NCI-H1436 treated with DMSO at 0.1 percent for 48 hours (cell line): ENCODE measurements around the gene MMGT1.

Source experiments
- DNase-seq: peaks from one replicate; lab custom pipeline; 2025; lab: John Stamatoyannopoulos, UW

The MMGT1 gene

DNA sequence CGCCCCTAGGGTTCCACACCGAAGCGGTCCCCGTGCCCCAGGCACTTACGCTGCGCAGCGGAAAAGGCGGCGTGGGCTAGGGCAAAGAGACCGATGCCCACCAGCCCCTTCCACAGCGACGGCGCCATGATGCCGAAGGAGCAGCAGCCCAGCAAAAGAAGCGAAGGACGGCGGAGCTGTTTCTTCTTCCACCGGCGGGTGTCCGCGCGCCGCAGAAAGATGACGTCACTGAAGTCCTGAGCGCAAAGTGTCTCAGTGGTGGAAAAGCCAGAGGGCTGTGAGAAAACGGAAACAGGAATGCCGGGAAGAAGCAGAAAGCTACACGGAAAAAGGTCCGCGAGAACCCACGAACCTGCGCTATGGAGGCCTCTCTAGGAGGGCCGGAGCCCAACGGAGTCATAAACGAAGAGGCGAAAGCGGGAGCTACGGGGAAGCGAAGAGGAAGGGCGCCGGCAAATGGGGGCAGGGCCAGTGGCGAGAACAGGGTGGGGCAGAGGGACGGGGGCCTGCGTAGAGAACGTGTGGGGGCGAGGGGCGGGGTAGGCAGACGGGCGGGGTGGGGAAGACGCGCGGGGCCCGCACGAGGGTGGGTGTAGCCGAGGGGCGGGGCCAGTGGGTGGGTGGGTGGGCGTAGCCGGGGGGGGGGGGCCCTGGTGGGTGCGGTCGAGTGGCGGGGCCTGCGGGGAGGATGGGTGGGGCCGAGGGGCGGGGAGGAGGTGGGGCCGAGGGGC lies at the start of gene MMGT1:
Gene MMGT1, minus strand, starts transcription at position 441 of the 731 bp plus-strand sequence. Its CDS starts 313 bp downstream, at position 128.
- DNase-seq, result peak; percentile 52

DNA sequence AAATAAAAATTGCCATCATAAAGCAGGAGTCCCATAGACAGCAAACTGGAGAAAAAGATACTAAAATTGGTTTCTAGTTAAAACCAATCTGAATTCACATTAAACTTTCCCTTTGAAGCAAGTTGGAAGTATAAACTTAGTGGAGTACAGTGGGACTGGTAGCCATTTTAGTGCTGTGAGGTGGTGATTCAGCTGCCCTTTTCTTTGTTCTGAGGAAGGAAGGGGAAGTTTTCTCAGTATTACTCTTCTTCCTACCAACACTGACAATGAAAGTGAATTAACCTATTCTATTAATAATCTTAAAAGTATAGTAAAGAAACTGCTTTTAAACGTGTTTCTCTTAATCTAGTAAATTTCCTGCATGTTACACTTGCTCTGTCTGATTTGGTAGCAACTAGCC lies 48.1 kb upstream of the MMGT1 start:
- DNase-seq, result no peak

GRCh38 chrX:136021160-136021559 lies 47.4 kb upstream of the MMGT1 start:
- no peak for DNase-seq

DNA sequence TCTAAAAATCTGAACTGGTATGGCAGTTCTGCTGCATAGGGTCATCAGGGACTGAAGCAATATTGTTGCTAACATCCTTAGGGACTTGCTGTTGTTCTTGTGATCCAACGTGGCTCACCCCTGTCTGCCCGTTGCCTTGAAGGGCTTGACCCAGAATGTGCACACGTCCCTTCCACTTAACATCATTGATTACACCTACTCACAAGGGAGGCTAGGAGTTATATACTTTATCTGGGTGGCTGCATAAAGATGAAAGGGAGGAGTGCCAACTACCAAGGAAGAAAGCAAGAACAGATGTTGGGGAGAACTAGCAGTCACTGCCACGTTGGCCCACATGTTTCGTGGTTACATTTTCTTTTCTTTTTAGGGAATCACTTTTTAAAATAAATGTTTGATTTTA lies 45.4 kb upstream of the MMGT1 start:
- no peak for DNase-seq

GRCh38 chrX:136016881-136017280 lies 43.1 kb upstream of the MMGT1 start:
- DNase-seq, result no peak

GRCh38 chrX:136015016-136015415 lies 41.2 kb upstream of the MMGT1 start:
- no peak for DNase-seq

GRCh38 chrX:135988245-135988644 lies 14.5 kb upstream of the MMGT1 start:
- no peak for DNase-seq

DNA sequence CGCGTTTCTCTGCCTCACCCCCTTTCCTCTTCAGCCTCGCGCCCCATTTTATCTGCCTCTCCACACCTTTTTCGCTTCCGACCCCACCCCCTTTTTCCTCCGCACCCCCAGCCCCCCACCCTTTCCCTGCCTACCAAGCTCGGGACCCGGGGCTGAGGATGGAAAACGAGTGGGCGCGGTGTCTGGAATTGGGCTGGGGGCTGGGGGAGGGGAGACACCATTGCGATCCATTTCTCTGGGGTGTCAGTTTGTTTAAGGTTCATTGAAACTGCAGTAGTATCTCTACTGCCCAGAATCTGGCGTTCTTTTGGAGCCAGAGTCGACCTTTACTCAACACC lies 12.2 kb upstream of the MMGT1 start:
- no peak for DNase-seq

DNA sequence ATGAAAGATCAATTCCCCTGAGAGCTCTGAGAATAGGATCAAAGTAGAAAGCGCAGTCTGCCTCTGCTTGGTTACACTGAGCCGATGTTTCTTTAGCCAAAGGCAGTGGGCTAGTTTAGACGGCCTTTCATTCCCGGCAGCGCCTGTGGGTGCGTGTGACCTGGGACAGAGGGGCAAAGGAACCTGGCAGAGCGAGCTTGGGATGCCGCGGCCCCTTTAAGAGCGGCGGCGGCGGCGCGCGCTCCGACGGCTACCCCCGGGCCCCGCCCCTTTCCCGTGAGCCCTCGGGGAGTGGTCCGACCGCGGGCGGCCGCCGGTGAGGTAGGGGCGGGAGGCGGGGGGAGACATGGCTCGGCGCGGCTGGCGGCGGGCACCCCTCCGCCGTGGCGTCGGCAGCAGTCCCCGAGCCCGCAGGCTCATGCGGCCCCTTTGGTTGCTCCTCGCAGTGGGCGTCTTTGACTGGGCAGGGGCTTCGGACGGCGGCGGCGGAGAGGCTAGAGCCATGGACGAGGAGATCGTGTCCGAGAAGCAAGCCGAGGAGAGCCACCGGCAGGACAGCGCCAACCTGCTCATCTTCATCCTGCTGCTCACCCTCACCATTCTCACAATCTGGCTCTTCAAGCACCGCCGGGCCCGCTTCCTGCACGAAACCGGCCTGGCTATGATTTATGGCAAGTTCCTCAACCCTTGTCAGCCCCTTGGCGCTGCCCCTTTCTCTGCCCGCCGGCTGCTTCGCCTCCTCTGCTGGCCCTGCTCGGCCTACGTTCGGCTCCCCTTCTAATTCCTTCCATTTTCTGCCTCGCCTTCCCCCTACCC lies 11.6 kb upstream of the MMGT1 start, which contains the start of gene SLC9A6:
Gene SLC9A6, plus strand, starts transcription at position 279 of the 816 bp plus-strand sequence. Its CDS starts 224 bp downstream, at position 503.
- DNase-seq, result peak; percentile 55

DNA sequence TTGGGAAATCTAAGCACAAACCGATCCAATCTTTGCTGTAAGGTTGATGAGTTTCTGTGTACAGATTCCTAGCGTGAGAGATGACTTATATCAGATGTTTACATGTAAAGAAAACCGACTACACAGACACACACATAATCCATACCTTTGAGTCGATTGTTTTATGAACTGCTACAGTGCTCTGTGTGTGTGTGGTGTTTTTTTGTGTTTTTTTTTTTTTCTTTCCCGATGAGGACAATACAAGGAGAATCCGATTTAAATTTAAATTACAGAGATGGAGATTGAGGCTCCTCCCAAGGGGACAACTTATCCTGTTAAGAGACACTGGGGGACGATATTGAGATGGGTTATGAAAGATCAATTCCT lies 11.0 kb upstream of the MMGT1 start:
- no peak for DNase-seq

DNA sequence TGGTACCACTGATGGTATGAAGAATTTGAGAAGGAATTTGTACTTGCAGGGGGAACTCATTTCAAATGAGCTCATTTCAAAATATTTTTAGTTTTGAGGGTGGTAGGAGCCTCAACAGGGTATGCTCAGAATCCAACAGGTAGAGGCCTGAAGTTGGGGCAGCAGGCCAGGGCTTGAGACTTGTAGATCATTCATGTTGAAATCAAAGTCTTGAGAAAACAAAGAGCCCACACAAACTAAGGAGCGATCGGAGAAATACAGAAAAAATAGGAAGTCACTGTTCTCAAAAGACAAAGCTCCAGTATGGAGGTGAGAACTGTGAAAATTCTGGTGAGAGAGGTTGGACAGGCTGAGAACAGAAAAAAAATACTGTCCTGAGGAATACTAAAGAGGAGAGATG lies 10.5 kb upstream of the MMGT1 start:
- no peak for DNase-seq

- DNase-seq, result no peak
Observed at GRCh38 chrX:135982860-135983259, 9.1 kb upstream of the MMGT1 start.

DNA sequence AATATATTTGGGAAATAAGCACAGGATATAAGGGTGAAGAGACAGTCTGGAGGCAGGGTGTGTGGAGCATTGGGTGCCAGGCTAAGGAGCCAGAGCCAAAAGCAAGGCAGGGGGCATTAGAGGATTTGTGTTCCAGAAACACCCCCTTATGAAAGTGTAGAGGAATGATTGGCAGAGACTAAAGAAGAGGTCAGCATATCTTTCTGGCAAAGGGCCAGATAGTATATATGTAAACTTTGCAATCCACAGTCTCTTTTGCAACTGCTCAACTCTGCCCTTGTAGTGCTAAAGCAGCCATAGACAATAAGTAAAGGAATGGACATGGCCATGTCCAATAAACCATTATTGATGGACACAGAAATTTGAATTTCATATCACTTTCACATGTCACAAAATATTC lies 7.9 kb upstream of the MMGT1 start:
- no peak for DNase-seq

DNA sequence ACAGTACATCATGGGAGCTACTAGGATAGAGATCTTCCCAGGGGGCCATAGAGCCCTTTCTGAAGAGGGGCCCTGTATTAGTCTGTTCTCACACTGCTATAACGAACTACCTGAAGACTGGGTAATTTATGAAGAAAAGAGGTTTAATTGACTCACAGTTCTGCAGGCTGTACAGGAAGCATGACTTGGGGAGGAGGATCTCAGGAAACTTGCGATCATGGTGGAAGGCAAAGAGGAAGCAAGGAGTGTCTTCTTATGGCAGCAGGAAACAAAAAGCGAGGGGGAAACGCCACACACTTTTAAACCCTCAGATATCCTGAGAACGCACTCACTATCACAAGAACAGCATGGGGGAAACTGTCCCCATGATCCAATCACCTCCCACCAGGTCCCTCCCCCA lies 7.2 kb upstream of the MMGT1 start:
- no peak for DNase-seq

GRCh38 chrX:135977611-135978010 lies 3.8 kb upstream of the MMGT1 start:
- no peak for DNase-seq

DNA sequence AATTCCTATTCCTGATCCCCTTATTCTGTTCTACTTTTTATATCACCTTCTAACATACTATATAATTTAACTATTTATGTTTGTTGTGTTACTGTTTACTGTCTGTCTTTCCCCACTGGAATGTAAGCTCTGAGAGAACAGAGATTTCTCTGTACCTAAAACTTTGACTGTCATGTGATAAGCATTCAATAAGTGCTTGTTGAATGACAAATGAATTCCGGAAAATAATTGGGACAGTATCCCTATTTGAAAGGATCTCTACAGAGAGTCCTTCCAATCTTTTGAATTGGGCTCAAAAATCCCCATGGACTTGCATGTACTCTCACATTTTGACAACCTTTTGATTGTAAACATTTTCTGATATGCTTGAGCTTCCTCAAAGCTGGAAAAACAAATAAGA lies 1.6 kb upstream of the MMGT1 start:
- no peak for DNase-seq

- DNase-seq, result no peak
Observed at GRCh38 chrX:135974279-135974856, 580 bp upstream of the MMGT1 start.

DNA sequence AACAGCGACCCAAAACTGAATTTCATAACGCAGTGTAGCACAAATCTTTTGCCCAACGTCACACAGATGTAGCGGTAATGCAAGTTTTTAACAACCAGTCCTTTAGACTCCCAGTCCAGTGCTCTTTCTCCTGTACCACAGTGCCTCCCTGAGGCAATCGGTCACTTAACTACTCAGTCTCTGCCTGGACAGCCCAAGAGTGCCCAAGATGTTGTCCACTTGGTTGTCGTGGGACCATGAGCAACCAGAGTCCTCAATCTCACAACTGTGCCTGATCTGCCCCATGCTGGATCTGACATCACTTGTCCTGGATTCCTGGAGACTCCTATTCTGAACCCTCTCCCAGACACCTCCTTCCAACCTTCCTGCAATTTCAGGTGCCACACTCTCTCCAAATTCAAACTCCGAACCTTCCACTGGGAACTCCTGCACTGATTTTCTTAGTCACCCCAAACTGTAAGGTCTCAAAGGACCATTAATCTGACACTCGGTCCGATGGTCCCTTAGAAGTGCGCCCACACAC lies 702 bp downstream of the MMGT1 start:
- DNase-seq, result no peak

- DNase-seq, result no peak
Observed at GRCh38 chrX:135951291-135951690, 22.5 kb downstream of the MMGT1 start.

DNA sequence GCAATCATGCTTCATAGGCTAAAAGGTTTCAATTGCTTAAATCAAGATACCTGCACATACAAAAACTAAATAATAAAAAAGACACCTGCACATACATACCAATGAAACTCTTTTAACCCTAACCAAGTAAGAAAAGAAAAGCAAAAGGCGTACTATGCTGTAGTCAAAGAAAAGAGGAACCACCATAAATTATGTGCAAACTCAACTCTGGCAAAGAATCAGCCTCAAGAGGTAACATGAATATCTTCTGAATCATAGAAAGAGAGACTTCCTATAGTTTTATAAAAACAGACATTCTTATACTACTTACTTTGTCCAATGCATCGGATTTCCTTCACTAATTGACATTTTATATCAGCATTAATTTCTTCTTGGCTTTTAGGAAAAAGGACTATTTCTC lies 29.3 kb downstream of the MMGT1 start:
- no peak for DNase-seq

DNA sequence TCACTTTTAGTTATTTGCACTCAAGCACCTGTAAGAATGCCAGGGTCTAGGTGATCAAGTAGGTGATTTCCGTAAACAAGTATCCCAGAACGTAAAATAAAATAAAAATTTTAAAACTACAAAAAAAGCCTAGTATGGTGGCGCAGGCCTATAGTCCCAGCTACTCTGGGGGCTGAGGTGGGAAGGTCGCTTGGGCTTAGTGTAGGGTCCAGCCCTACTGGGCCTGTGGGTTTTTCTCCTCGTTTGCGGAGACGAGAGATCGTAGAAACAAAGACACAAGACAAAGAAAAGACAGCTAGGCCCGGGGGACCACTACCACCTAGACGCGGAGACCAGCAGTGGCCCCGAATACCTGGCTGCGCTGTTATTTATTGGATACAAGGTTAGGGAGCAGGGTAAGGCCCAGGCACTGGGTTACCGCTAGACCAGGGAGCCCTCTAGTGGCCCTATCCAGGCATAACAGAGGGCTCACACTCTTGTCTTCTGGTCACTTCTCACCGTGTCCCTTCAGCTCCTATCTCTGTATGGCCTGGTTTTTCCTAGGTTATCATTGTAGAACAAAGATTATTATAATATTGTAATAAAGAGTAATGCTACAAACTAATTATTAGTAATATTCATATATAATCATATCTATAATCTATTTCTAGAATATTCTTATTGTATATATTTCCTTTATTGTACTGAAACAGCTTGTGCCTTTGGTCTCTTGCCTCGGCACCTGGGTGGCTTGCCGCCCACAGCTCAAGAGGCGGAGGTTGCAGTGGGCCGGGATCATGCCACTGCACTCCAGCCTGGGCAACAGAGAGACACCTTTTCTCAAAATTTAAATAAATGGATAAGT lies 41.9 kb downstream of the MMGT1 start:
- no peak for DNase-seq

- no peak for DNase-seq
Observed at GRCh38 chrX:135927897-135928296, 45.9 kb downstream of the MMGT1 start.
